ENCODE measurements around the gene RANBP1. TPM values are rescaled to one million over a fixed set of nuclear protein-coding genes. Genes with fewer than 3 reads are reported as not detected.
"Not testable (repeated sequence)": the region's sequence is repeated elsewhere in the genome, so short reads cannot be mapped to it uniquely, and the experiment has no call there.

Gene RANBP1
- total and polyA plus RNA-seq, 9 of the 15 experiments (the other 6 are each of a cell fraction or from before 2014, with no cell fraction given), result 162 to 2,891 (median 1,289) TPM

GRCh38 chr22:20159531-20159930, 43.6 kb downstream of the RANBP1 start:
- not testable (repeated sequence) for FAIRE-seq; BruUV-seq (replicated peaks); H3K27ac ChIP-seq (ENCODE audit: extremely low read depth, low read depth, low read length); H3K36me3 ChIP-seq (ENCODE audit: control insufficient read depth, insufficient read depth, low read length); H3K79me2 ChIP-seq (ENCODE audit: control insufficient read depth, insufficient read depth, low read length); H3K9me1 ChIP-seq (ENCODE audit: control insufficient read depth, insufficient read depth, low read length); H3K9me3 ChIP-seq (replicated peaks; ENCODE audit: control insufficient read depth, insufficient read depth, low read depth, low read length); DNase-seq (ENCODE audit: extremely low read depth in 1 of 4, low spot score in 3 of 4); H3K4me3 ChIP-seq; ATAC-seq; H2AFZ ChIP-seq (ENCODE audit: low read depth, low read length); H3K4me2 ChIP-seq (ENCODE audit: insufficient read depth, low read length)
- WGBS (ENCODE audit: insufficient coverage, low coverage, missing lambda C conversion rate), result 2% methylated on average over 10 of the region's 14 CpGs
- POLR2A ChIA-PET, result interaction anchor here (0.5 to 1.3 kb wide), 5 partner anchors 47 to 275 kb away, joined by 3 to 5 read pairs (median 3); no protein-coding TSS in a partner anchor
- H4K20me1 ChIP-seq (replicated peaks; ENCODE audit: control insufficient read depth, insufficient read depth, low read length), result peaks cover 28% of the 10 kb centered on the region
- in situ Hi-C loops (cut with MboI) (loop anchor here (5.0 to 25.0 kb wide), 3 partner anchors 133 to 528 kb away; no protein-coding TSS in a partner anchor), intact Hi-C loops (cut with micrococcal nuclease) (loop anchor here (5.0 to 10.0 kb wide), 2 partner anchors 33 to 255 kb away; no protein-coding TSS in a partner anchor)
- peaks cover 0 to 48% of the 10 kb centered on the region in 2 experiments; a peak in 2 of 5 replicates for H3K4me1 ChIP-seq (replicated peaks in 1 of 2; ENCODE audit: control insufficient read depth in 2 of 2, insufficient read depth in 2 of 2, low read length in 2 of 2)
- TF ChIP-seq ARID4B (CRISPR knock-in tag; IDR thresholded peaks at IDR 0.05), result 0 out of 2 replicates have a peak, but pooled peaks have one; percentile 33
- CTCF ChIA-PET (ENCODE audit: low intra/inter-chr PET ratio), result interaction anchor here (0.9 to 5.5 kb wide), 2 partner anchors 108 to 125 kb away, joined by 3 to 126 read pairs; partner anchors contain the start of gene RTN4R
- peak overlapping the region in 1 of 2 experiments; percentile 39; a peak in 2 of 4 replicates for H3K9ac ChIP-seq (ENCODE audit: insufficient read depth in 1 of 2, low read depth in 2 of 2, low read length in 2 of 2)
- H3K27me3 ChIP-seq (ENCODE audit: control insufficient read depth in 2 of 2, insufficient read depth in 2 of 2, low read length in 2 of 2), result peaks cover 17 to 50% of the 10 kb centered on the region in 2 experiments; a peak in 4 of 5 replicates

All from K562 (cell line).